Vagina (tissue), 2 donors: ENCODE measurements around the gene RBFOX1.

Experiments used
- POLR2A ChIP-seq, 2 donors: fragments of 450-650 bp; IDR thresholded peaks; one replicate each; pipeline ENCODE4 v1.6.1; 2017; ENCODE audit warnings: antibody characterized with exemption in 2 of 2, mild to moderate bottlenecking in 2 of 2, moderate library complexity in 2 of 2
- TF ChIP-seq, protein P1 (sequence below), 3 experiments: fragments of 450-650 bp in 2 of 3; fragments of 200-600 bp in 1 of 3; sonication (generic) in 1 of 3; IDR thresholded peaks; one replicate each; pipeline ENCODE4 v1.5.1; 2017 to 2019; ENCODE audit warnings: antibody characterized with exemption in 3 of 3, mild to moderate bottlenecking in 2 of 3, moderate library complexity in 2 of 3

GRCh38 chr16:7640334-7640733 is 307.7 kb downstream of the RBFOX1 start:
- no peak for TF ChIP-seq POLR2A (IDR thresholded peaks at IDR 0.05)
- TF ChIP-seq, protein P1, sequence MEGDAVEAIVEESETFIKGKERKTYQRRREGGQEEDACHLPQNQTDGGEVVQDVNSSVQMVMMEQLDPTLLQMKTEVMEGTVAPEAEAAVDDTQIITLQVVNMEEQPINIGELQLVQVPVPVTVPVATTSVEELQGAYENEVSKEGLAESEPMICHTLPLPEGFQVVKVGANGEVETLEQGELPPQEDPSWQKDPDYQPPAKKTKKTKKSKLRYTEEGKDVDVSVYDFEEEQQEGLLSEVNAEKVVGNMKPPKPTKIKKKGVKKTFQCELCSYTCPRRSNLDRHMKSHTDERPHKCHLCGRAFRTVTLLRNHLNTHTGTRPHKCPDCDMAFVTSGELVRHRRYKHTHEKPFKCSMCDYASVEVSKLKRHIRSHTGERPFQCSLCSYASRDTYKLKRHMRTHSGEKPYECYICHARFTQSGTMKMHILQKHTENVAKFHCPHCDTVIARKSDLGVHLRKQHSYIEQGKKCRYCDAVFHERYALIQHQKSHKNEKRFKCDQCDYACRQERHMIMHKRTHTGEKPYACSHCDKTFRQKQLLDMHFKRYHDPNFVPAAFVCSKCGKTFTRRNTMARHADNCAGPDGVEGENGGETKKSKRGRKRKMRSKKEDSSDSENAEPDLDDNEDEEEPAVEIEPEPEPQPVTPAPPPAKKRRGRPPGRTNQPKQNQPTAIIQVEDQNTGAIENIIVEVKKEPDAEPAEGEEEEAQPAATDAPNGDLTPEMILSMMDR (IDR thresholded peaks at IDR 0.05) = no peak
